Subcutaneous adipose tissue (tissue), 4 donors: Measurements from ENCODE around the gene DLX4. TPM values are rescaled to one million over a fixed set of nuclear protein-coding genes. Genes with fewer than 3 reads are reported as not detected.

Experiments
- total RNA-seq, 4 donors: library from RNA; depleted of rRNA; stranded (reverse); fragments of >200 nt; gene quantifications; one replicate each; pipeline ENCODE4 v1.1.0, GENCODE V29; 2016
- TF ChIP-seq, protein P1 (sequence below): fragments of 450-650 bp; IDR thresholded peaks from one replicate; pipeline ENCODE4 v1.5.1; 2016; ENCODE audit warnings: low read depth, mild to moderate bottlenecking, control low read depth, antibody characterized with exemption, moderate library complexity

Gene DLX4
- total RNA-seq, 4 donors from 2014 or later: 0.34 to 1.3 TPM; not detected in 2

DNA sequence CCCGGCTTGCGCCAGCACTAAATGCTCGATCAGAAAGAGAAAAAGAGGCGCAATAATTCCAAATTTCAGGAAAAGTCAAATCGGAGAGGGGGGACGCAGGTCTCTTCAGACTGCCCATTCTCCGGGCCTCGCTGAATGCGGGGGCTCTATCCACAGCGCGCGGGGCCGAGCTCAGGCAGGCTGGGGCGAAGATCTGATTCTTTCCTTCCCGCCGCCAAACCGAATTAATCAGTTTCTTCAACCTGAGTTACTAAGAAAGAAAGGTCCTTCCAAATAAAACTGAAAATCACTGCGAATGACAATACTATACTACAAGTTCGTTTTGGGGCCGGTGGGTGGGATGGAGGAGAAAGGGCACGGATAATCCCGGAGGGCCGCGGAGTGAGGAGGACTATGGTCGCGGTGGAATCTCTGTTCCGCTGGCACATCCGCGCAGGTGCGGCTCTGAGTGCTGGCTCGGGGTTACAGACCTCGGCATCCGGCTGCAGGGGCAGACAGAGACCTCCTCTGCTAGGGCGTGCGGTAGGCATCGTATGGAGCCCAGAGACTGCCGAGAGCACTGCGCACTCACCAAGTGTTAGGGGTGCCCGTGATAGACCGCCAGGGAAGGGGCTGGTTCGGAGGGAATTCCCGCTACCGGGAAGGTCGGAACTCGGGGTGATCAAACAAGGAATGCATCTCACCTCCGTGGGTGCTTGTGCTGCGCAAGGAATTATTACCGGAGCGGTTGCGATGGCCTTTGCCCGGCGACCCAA lies 4.0 kb upstream of the DLX4 start:
- TF ChIP-seq, protein P1, sequence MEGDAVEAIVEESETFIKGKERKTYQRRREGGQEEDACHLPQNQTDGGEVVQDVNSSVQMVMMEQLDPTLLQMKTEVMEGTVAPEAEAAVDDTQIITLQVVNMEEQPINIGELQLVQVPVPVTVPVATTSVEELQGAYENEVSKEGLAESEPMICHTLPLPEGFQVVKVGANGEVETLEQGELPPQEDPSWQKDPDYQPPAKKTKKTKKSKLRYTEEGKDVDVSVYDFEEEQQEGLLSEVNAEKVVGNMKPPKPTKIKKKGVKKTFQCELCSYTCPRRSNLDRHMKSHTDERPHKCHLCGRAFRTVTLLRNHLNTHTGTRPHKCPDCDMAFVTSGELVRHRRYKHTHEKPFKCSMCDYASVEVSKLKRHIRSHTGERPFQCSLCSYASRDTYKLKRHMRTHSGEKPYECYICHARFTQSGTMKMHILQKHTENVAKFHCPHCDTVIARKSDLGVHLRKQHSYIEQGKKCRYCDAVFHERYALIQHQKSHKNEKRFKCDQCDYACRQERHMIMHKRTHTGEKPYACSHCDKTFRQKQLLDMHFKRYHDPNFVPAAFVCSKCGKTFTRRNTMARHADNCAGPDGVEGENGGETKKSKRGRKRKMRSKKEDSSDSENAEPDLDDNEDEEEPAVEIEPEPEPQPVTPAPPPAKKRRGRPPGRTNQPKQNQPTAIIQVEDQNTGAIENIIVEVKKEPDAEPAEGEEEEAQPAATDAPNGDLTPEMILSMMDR: no peak

DNA sequence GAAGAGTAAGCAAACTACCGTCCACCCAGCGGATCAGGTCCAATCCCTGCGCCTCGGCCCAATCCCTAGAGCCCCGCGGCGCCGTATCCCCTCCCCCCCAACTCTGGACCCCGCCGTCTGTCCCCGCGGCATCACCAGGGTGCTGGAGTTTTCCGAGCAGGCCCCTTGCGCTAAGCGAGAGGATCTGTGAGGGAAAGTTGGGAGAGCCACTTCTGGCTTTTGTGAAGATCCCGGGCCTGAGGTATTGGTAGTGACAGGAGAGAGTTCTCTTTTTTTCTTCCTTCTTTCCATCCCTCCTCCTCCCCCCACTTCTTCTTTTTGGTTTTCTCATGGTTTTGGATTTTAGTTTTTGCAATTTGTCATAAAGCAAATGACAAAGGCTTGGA lies 3.5 kb upstream of the DLX4 start:
- TF ChIP-seq, protein P1: no peak

DNA sequence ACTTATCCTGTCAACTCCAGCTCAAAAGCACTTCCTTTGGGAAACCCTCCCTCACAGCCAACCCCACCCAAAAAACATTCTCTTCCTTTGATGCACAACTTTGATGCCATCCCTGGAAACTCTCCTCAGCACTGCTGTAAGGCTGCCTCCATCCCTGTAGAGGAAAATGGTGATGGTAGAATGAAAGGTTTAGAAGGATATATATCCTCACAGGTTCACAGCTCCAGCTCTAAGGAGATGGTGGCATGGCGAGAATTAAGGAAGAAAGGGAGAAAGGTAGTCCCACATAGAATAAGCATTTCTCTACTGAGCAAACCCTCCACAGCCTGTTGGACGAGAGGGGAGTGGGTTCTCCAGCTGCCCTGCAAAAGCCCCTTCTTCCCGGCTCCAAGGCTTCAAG lies 2.2 kb upstream of the DLX4 start:
- TF ChIP-seq, protein P1: no peak

DNA sequence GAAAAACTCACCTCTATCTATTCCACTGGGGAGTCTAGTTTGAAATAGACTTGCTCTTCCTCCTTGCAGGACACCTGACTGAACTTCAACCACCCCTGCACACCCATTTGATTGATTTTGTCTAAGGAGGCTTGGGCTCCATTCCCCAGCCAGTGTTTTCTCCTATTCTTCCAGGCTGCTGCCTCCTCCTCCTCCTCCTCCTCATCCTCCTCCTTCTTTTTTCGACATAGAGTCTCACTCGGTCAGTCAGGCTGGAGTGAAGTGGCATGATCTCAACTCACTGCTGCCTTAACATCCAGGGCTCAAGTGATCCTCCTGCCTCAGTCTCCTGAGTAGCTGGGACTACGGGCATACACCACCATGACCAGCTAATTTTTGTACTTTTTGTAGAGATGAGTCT lies 1.8 kb upstream of the DLX4 start:
- TF ChIP-seq, protein P1: no peak

DNA sequence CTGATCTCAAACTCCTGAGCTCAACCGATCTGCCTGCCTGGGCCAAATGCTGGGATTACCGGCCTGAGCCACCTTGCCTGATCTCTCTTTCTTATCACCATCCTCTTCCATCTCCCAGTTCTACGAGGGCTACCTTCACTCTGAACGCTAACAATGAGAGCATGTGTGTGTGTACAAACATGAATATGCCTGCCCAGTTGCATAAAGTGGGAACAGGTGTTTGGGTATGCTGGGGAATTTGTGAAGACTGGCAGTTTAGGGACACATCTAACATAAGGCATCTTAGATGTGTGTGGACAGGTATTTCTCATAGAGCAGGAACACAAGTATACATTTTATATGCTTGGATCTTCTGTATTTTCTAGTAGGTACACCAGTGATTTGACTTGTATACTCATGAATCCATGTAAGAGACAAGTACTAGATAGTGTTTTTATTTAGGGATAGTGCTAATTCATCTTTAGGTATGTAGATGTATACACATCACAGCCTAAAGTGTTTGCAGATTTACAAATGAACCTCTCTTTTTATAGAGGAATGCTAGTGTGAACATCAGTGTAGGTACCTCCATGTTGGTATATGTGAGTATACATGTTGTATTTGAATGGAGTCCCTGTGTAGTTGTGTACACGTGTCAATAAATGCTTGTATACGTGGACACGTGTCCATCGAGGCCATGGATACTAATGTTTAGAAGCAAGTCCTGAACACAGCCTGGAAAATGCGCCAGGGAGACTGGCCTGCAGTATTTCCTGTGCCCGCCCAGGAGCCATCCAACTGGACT lies 1.2 kb upstream of the DLX4 start:
- TF ChIP-seq, protein P1: no peak

GRCh38 chr17:49968405-49969133 lies 421 bp upstream of the DLX4 start:
- TF ChIP-seq, protein P1: no peak
